Spleen (tissue), 11 donors: Measurements from ENCODE around the gene UBASH3A. TPM values are rescaled to one million over a fixed set of nuclear protein-coding genes. Genes with fewer than 3 reads are reported as not detected.

Experiments used
- DNase-seq: peaks from one replicate; pipeline ENCODE4 v3.0.0-alpha.2; 2020
- H3K27ac ChIP-seq, 8 donors: fragments of 200-600 bp; sonication (generic) in 7 of 8; 1 replicate in 4 of 8; 2 replicates in 4 of 8; pipeline versions ENCODE4 v1.5.0 to v1.8.0; 2016 to 2021; ENCODE audit warnings: inconsistent platforms in 4 of 8, mild to moderate bottlenecking in 4 of 8, moderate library complexity in 1 of 8
- H3K27me3 ChIP-seq, 7 donors: fragments of 200-600 bp; sonication (generic) in 6 of 7; replicated peaks in 1 of 7; 1 replicate in 4 of 7; 2 replicates in 3 of 7; pipeline versions ENCODE4 v1.5.0 to v1.8.0; 2016 to 2021; ENCODE audit warnings: inconsistent platforms in 3 of 7, mild to moderate bottlenecking in 1 of 7
- H3K36me3 ChIP-seq, 6 donors: fragments of 200-600 bp; sonication (generic) in 5 of 6; 1 replicate in 4 of 6; 2 replicates in 2 of 6; pipeline versions ENCODE4 v1.5.0 to v1.8.0; 2016 to 2021; ENCODE audit warnings: inconsistent platforms in 2 of 6
- H3K4me1 ChIP-seq, 6 donors: fragments of 200-600 bp; sonication (generic) in 5 of 6; 1 replicate in 3 of 6; 2 replicates in 3 of 6; pipeline versions ENCODE4 v1.5.0 to v1.8.0; 2016 to 2021; ENCODE audit warnings: inconsistent platforms in 3 of 6
- H3K4me3 ChIP-seq, 8 donors: fragments of 200-600 bp; sonication (generic) in 7 of 8; 1 replicate in 4 of 8; 2 replicates in 4 of 8; pipeline versions ENCODE4 v1.5.0 to v1.8.0; 2016 to 2021; ENCODE audit warnings: inconsistent platforms in 4 of 8, mild to moderate bottlenecking in 4 of 8, moderate library complexity in 2 of 8
- H3K9me3 ChIP-seq, 8 donors: fragments of 200-600 bp; sonication (generic) in 7 of 8; 1 replicate in 4 of 8; 2 replicates in 4 of 8; pipeline versions ENCODE4 v1.5.0 to v1.8.0; 2016 to 2021; ENCODE audit warnings: inconsistent platforms in 4 of 8
- POLR2A ChIP-seq, 3 donors: fragments of 450-650 bp; IDR thresholded peaks; one replicate each; pipeline ENCODE4 v1.5.1; 2017; ENCODE audit warnings: antibody characterized with exemption in 3 of 3, mild to moderate bottlenecking in 1 of 3
- POLR2AphosphoS5 ChIP-seq, 3 donors: sonication (generic); formaldehyde crosslinking; IDR thresholded peaks; one replicate each; pipeline ENCODE4 v1.5.1; 2017; ENCODE audit warnings: antibody characterized with exemption in 3 of 3
- WGBS, 5 donors: extraction: QIAGEN DNeasy Blood & Tissue Kit in 3 of 5; methylation state at CpG; one replicate each; pipeline versions ENCODE4 v1.1.5 to v1.1.7; 2013 to 2018; 5-methylcytosine and 5-hydroxymethylcytosine counted together
- intact Hi-C: fragments of 100-400 bp; cut with DNase I; formaldehyde crosslinking; loops from one replicate; pipeline ENCODE4 v1.15.0; 2023; ENCODE audit warnings: low total_unique reads
- polyA plus RNA-seq, 3 donors: library from polyadenylated mRNA; stranded (reverse); fragments of 200-250 nt; gene quantifications; one replicate each; pipeline ENCODE4 v1.2.1, GENCODE V29; 2013
- total RNA-seq, 7 donors: library from RNA; depleted of rRNA in 3 of 7; stranded (reverse); fragments of >200 nt in 3 of 7; fragmentation: NEBNext Ultra II Directional in 4 of 7; extraction: Animal tissue kit (Norgen Biotek cat#: 25700) in 4 of 7; gene quantifications; one replicate each; pipeline versions ENCODE4 v1.1.0 to v1.2.1, GENCODE V29; 2016 to 2021
- TF ChIP-seq, protein P1 (sequence below), 11 experiments: fragments of 200-600 bp in 7 of 11; fragments of 450-650 bp in 4 of 11; sonication (generic) in 4 of 11; IDR thresholded peaks in 8 of 11; conservative IDR thresholded peaks in 3 of 11; 1 replicate in 7 of 11; 2 replicates in 4 of 11; pipeline versions ENCODE4 v1.4.0 to v1.8.0; 2016 to 2021; ENCODE audit warnings: antibody characterized with exemption in 11 of 11, inconsistent platforms in 4 of 11, mild to moderate bottlenecking in 1 of 11
- donor health status: healthy with polysubstance abuse.
- donor health status: DM: no; HTN: no; CAD: no; lungs with moderate emphysema.
- donor health status: DM: no; HTN: no; CAD: no.
- donor health status: Bipolar disorder and iron deficiency.
- donor health status: healthy.
- donor health status: DM: no; HTN: no; CAD: no.
- donor health status: DM: yes; HTN: yes; CAD: no.

Gene UBASH3A
- total and polyA plus RNA-seq, 10 donors: 2.6 to 16.3 (median 10.2) TPM

DNA sequence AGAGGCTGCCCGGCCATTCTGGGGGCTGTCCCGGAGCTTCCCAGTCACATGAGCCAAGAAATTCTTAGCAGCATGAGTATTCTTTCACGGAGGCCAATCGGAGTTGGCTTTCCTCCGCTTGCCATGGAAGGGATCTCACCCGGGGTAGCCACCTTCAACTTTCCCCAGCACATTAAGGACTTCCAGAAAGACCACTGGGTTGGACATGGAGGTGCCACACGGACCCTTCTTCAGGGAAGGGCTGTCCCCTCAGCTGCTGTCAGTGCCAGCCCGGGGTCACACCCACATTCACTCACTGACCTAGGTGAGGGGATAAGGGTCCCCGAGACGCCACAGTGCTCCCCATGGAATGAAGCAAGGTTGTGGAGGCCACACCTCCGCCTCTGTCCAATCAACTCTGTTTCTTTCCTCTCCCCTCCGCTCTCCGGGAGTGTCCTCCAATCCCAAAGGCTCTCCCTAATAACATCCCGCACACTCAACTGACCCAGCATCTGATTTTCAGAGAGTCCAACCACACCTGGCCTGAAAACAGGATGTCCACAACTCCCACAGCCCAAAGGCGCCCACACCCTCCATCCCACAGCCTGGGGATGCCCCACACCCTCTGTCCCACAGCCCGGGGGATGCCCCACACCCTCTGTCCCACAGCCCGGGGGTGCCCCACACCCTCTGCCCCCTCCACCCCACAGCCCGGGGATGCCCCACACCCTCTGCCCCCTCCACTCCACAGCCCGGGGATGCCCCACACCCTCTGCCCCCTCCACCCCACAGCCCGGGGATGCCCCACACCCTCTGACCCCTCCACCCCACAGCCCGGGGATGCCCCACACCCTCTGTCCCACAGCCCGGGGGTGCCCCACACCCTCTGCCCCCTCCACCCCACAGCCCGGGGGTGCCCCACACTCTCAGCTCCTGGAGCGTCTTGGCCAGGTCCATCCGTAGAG is 73.0 kb downstream of the UBASH3A start:
- intact Hi-C loops: no loop called here
- no peak for TF ChIP-seq POLR2A (IDR thresholded peaks at IDR 0.05)
- no peak for TF ChIP-seq POLR2AphosphoS5 (IDR thresholded peaks at IDR 0.05)
- TF ChIP-seq, protein P1, sequence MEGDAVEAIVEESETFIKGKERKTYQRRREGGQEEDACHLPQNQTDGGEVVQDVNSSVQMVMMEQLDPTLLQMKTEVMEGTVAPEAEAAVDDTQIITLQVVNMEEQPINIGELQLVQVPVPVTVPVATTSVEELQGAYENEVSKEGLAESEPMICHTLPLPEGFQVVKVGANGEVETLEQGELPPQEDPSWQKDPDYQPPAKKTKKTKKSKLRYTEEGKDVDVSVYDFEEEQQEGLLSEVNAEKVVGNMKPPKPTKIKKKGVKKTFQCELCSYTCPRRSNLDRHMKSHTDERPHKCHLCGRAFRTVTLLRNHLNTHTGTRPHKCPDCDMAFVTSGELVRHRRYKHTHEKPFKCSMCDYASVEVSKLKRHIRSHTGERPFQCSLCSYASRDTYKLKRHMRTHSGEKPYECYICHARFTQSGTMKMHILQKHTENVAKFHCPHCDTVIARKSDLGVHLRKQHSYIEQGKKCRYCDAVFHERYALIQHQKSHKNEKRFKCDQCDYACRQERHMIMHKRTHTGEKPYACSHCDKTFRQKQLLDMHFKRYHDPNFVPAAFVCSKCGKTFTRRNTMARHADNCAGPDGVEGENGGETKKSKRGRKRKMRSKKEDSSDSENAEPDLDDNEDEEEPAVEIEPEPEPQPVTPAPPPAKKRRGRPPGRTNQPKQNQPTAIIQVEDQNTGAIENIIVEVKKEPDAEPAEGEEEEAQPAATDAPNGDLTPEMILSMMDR (IDR thresholded peaks at IDR 0.05 in 8 of 11, conservative IDR thresholded peaks at IDR 0.05 in 3 of 11): no peak
- 81 to 94% (median 87%) methylated on average over 23 to 25 of the region's 25 CpGs for WGBS, 5 donors
- Histone ChIP-seq H3K4me3 (no peak overlapping the region), H3K27me3 (peaks cover 0 to 16% (median 0%) of the 10 kb centered on the region in 7 donors), H3K4me1 (peaks cover 0 to 3% (median 0%) of the 10 kb centered on the region in 6 donors), H3K9me3 (no peaks in the 10 kb centered on the region), H3K36me3 (no peaks in the 10 kb centered on the region), H3K27ac (no peak overlapping the region)
- no peak for DNase-seq

- no peak overlapping the region for H3K27ac ChIP-seq
- H3K9me3 ChIP-seq: no peaks in the 10 kb centered on the region
- peaks cover 0 to 3% (median 0%) of the 10 kb centered on the region in 6 donors for H3K4me1 ChIP-seq
- H3K27me3 ChIP-seq: peaks cover 0 to 10% (median 0%) of the 10 kb centered on the region in 7 donors
- no peak overlapping the region for H3K4me3 ChIP-seq
- no peak for TF ChIP-seq POLR2A (IDR thresholded peaks at IDR 0.05)
- TF ChIP-seq, protein P1 (IDR thresholded peaks at IDR 0.05 in 8 of 11, conservative IDR thresholded peaks at IDR 0.05 in 3 of 11): no peak
- TF ChIP-seq POLR2AphosphoS5 (IDR thresholded peaks at IDR 0.05): no peak
- 55 to 77% (median 71%) methylated on average over 7 of the region's 7 CpGs for WGBS, 5 donors
- no peak for DNase-seq
- intact Hi-C loops: no loop called here
- H3K36me3 ChIP-seq: no peaks in the 10 kb centered on the region
These were observed 74.8 kb downstream of the UBASH3A start for GRCh38 chr21:42478504-42478903.

DNA sequence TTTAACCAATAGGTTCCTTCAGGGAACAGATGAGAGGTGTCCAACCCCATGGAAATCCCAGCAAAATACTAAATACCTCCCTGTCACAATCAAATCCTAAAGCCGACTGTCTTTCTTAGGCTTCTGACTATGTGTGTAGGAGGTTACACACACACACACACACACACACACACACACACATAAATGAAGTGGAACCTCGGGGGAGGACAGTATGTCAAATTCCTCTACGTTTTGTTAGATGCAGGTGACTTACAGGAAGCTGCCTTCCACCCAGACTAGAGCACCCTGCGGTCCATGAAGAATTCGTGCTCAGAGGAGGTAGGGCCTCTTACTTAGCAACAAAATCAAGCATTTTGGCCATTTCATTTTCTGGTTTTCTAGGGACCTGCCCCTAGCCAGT is 75.9 kb downstream of the UBASH3A start:
- Histone ChIP-seq H3K9me3 (no peaks in the 10 kb centered on the region), H3K4me1 (no peaks in the 10 kb centered on the region), H3K27ac (no peak overlapping the region), H3K27me3 (no peaks in the 10 kb centered on the region), H3K36me3 (no peaks in the 10 kb centered on the region), H3K4me3 (no peak overlapping the region)
- WGBS, 5 donors: 60 to 78% (median 69%) methylated on average over 5 of the region's 5 CpGs
- DNase-seq: no peak
- intact Hi-C loops: no loop called here
- TF ChIP-seq POLR2A (IDR thresholded peaks at IDR 0.05) (no peak), POLR2AphosphoS5 (IDR thresholded peaks at IDR 0.05) (no peak)
- TF ChIP-seq, protein P1 (IDR thresholded peaks at IDR 0.05 in 8 of 11, conservative IDR thresholded peaks at IDR 0.05 in 3 of 11): no peak

DNA sequence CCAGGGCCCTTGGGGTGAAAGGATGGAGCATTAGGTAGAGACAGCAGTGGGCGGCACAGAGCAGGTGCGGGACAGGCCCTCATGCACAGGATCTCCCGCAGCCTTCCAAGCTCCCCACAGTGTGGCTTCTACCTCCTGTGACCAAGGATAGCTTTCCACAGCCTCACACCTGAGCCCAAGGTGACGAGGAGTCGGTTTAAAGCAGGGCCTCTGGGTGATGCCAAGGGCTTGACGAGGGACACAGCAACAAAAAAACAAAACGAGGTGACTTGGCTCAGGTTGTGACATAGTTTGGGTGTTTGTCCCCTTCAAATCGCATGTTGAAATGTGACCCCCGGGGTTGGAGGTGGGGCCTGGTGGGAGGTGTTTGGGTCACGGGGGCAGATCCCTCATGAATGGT is 77.0 kb downstream of the UBASH3A start:
- no peak for DNase-seq
- intact Hi-C loops: no loop called here
- Histone ChIP-seq H3K36me3 (no peaks in the 10 kb centered on the region), H3K4me1 (no peaks in the 10 kb centered on the region), H3K4me3 (no peak overlapping the region), H3K27ac (no peak overlapping the region), H3K9me3 (no peaks in the 10 kb centered on the region), H3K27me3 (peaks cover 0 to 6% (median 0%) of the 10 kb centered on the region in 7 donors)
- 89 to 93% (median 91%) methylated on average over 10 of the region's 10 CpGs for WGBS, 5 donors
- TF ChIP-seq, protein P1 (IDR thresholded peaks at IDR 0.05 in 8 of 11, conservative IDR thresholded peaks at IDR 0.05 in 3 of 11): no peak
- no peak for TF ChIP-seq POLR2A (IDR thresholded peaks at IDR 0.05)
- no peak for TF ChIP-seq POLR2AphosphoS5 (IDR thresholded peaks at IDR 0.05)
